ENCODE measurements around the gene CCL16.

CCL16 gene

GRCh38 chr17:35934760-35935159, 46.5 kb downstream of the CCL16 start:
- no peak for DNase-seq

GRCh38 chr17:35932586-35932985, 48.7 kb downstream of the CCL16 start:
- no peak for DNase-seq

GRCh38 chr17:35931794-35932425, 49.4 kb downstream of the CCL16 start:
- DNase-seq = peak in 1 of 2 experiments; percentile 36

- peak; percentile 37 to 78 for DNase-seq
Observed at GRCh38 chr17:35930211-35931065, 50.9 kb downstream of the CCL16 start, which contains the start of gene RDM1. Gene RDM1, minus strand, starts transcription at chr17:35930773. Its CDS starts 46 bp downstream, at chr17:35930727.

- DNase-seq = no peak
Observed at GRCh38 chr17:35927714-35928113, 53.6 kb downstream of the CCL16 start.
